Measurements from ENCODE around the gene SELENOO. TPM values are rescaled to one million over a fixed set of nuclear protein-coding genes. Genes with fewer than 3 reads are reported as not detected.

Gene SELENOO
- total and polyA plus RNA-seq, 9 donors: 0.40 to 31.1 (median 23.0) TPM

DNA sequence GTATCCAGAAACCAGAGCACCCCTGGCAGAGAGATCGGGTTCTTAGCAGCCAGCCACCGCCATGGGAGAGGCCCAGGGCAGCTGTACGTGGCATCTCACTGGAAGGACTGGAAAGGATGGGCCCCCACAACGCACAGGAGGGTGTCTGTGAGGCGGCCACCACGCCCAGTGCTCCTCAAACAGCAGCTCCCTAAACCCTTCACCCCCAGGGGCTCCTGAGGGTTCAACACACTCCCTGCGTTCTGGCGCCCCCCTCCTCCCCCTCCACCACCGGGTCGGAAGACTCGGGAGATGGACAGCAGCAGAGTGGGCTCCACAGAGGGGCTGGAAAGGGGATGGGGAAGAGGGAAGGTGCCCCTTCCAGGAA lies 59.6 kb downstream of the SELENOO start:
- DNase-seq: no peak
- H3K36me3 ChIP-seq: no peaks in the 10 kb centered on the region
- intact Hi-C loops (cut with DNase I): no loop called here
- H3K9me3 ChIP-seq: no peaks in the 10 kb centered on the region
- peaks cover 4% of the 10 kb centered on the region for H3K4me1 ChIP-seq (ENCODE audit: insufficient read depth)
- H3K4me3 ChIP-seq: peak overlapping the region; percentile 48
- 22 to 35% (median 31%) methylated on average over 11 of the region's 11 CpGs for WGBS, 3 donors
- no peaks in the 10 kb centered on the region for H3K27me3 ChIP-seq
- TF ChIP-seq EP300 (IDR thresholded peaks at IDR 0.05) (no peak), POLR2A (IDR thresholded peaks at IDR 0.05) (no peak)
- H3K27ac ChIP-seq: peak overlapping the region; percentile 51 to 57

DNA sequence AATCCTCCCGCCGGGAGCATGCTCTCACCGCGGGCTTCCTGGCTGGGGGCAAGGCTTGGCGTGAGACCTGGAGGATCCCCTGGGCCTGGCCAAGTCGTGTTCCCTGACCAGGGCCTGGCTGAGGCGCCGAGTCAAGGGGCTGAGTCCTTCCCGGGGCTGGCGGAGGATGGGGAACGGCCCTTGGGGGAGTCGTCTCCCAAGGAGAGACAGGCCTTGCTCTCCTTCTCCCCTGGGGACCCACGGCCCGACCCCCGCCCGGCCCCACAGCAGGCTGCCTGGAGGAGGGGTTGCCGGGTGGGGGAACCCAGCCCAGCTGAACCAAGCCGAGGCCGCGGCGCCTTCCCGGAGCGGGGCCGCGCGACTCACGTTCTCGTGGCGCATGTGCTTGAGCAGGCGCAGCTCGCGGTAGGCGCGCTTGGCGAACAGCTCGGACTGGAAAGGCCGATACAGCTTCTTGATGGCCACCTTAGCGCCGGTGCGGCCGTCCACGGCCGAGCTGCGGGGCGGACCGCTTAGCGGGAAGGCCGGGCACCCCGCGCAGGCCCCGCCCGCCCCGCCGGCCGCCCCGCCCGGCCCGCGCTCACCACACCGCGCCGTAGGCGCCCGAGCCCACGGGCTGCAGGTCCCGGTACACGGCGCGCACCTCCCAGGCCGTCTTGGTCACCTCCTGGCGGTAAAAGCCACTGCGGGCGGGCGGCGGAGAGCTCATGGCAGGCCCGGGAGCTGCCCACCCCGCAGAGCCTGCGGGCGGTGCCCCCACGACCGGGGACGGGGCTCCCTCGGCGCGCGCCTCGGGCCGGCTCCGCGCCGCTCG lies 60.2 kb downstream of the SELENOO start:
- intact Hi-C loops (cut with DNase I): no loop called here
- 1 to 2% (median 1%) methylated on average over 44 to 92 of the region's 92 CpGs for WGBS, 3 donors
- peak overlapping the region; percentile 48 for H3K4me3 ChIP-seq
- H3K9me3 ChIP-seq: no peaks in the 10 kb centered on the region
- TF ChIP-seq EP300 (IDR thresholded peaks at IDR 0.05) (no peak), POLR2A (IDR thresholded peaks at IDR 0.05) (no peak)
- TF ChIP-seq, protein P1, sequence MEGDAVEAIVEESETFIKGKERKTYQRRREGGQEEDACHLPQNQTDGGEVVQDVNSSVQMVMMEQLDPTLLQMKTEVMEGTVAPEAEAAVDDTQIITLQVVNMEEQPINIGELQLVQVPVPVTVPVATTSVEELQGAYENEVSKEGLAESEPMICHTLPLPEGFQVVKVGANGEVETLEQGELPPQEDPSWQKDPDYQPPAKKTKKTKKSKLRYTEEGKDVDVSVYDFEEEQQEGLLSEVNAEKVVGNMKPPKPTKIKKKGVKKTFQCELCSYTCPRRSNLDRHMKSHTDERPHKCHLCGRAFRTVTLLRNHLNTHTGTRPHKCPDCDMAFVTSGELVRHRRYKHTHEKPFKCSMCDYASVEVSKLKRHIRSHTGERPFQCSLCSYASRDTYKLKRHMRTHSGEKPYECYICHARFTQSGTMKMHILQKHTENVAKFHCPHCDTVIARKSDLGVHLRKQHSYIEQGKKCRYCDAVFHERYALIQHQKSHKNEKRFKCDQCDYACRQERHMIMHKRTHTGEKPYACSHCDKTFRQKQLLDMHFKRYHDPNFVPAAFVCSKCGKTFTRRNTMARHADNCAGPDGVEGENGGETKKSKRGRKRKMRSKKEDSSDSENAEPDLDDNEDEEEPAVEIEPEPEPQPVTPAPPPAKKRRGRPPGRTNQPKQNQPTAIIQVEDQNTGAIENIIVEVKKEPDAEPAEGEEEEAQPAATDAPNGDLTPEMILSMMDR (IDR thresholded peaks at IDR 0.05): no peak
- H3K36me3 ChIP-seq: no peaks in the 10 kb centered on the region
- H3K4me1 ChIP-seq (ENCODE audit: insufficient read depth): peaks cover 4% of the 10 kb centered on the region
- H3K27ac ChIP-seq: peak overlapping the region; percentile 51 to 57
- peak in 2 of 5 donors; percentile 65 to 76 for DNase-seq
- no peaks in the 10 kb centered on the region for H3K27me3 ChIP-seq

DNA sequence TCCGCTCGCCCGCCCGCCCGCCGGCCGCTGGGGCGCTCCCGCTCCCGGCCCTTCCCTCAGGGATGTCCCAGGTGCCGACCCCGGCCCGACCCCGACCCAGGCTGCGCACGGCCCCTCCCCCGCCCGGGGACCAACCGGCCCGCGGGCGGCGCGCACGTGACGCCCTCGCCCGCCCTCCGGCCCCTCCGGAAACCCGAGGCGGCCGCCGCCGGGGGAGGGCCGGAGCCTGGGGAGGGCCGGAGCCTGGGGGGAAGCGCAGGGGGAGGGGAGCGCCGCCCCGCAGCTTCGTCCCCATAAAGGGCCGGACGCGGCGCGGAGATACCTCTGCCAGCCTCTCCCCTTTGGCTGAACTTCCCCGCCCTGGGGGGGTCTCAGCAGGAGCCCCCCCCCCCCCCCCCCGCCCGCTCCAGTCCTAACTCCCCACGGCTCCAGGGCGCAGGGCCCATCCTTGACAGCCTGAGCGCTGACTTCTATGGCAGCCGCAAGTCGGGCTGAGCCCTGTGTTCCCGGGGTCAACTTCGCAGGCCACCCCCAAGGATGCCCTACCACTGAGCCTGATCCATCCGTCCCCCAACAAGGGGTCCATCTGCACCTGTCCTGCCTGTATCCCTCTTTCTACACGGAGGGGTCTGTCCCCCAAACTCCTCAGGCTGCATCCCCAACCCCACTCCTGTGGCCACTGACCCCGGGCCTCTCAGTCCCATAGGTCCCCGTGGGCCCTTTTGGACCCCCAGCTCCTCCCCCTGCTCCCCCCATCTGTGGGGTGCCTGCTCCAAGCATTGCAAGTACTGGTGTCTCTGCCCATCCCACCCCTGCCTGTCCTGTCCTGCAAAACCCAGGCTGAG lies 61.0 kb downstream of the SELENOO start, which contains the start of gene MAPK12:
Gene MAPK12, minus strand, starts transcription at position 69 of the 845 bp plus-strand sequence. CDS start 174 bp downstream, outside the sequence.
- peak within 1 kb of the TSS; percentile 51 to 57 for H3K27ac ChIP-seq
- H3K27me3 ChIP-seq: no peaks in the 10 kb centered on the region
- peak; percentile 56 to 82 (median 69) for DNase-seq
- H3K9me3 ChIP-seq: no peaks in the 10 kb centered on the region
- TF ChIP-seq, protein P1 (IDR thresholded peaks at IDR 0.05): no peak
- no peak for TF ChIP-seq POLR2A (IDR thresholded peaks at IDR 0.05)
- no peak for TF ChIP-seq EP300 (IDR thresholded peaks at IDR 0.05)
- intact Hi-C loops (cut with DNase I): no loop called here
- H3K36me3 ChIP-seq: no peaks in the 10 kb centered on the region
- 3 to 5% (median 5%) methylated on average over 27 to 59 of the region's 61 CpGs for WGBS, 3 donors
- peaks cover 4% of the 10 kb centered on the region for H3K4me1 ChIP-seq (ENCODE audit: insufficient read depth)
- peak within 1 kb of the TSS; percentile 48 for H3K4me3 ChIP-seq

DNA sequence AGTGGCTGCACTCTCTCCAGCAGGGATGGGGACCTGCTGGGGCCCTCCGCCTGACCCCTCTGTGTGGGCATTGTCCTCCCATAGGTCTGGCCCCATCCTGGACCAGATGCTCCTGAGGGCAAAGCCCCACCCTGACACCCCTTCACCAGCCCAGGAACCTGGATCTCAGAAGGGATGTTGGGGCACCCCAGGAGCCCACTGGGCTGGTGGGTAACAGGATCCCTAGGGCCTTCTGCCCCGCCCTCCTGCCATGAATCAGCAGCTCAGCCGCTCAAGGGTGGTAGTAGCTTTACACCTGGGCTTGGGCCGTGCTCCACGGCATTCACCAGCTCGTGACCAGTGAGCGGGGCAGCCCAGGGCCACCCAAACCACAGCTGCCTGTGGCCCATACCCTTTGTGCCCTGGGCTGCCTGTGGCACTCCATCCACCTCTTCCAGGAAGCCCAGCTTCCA lies 61.7 kb downstream of the SELENOO start:
- 76 to 87% (median 78%) methylated on average over 7 of the region's 7 CpGs for WGBS, 3 donors
- TF ChIP-seq, protein P1 (IDR thresholded peaks at IDR 0.05): no peak
- TF ChIP-seq EP300 (IDR thresholded peaks at IDR 0.05) (no peak), POLR2A (IDR thresholded peaks at IDR 0.05) (no peak)
- no peaks in the 10 kb centered on the region for H3K27me3 ChIP-seq
- no peaks in the 10 kb centered on the region for H3K36me3 ChIP-seq
- peaks cover 10% of the 10 kb centered on the region for H3K4me1 ChIP-seq (ENCODE audit: insufficient read depth)
- H3K9me3 ChIP-seq: no peaks in the 10 kb centered on the region
- intact Hi-C loops (cut with DNase I): no loop called here
- H3K27ac ChIP-seq: no peak overlapping the region
- no peak for DNase-seq
- no peak overlapping the region for H3K4me3 ChIP-seq

Measured in ovary (tissue), 9 donors.